ENCODE measurements around the gene MRPS23.
A peak's percentile ranks its signal among the peaks of the same experiment; 100 is the strongest.

Gene MRPS23

DNA sequence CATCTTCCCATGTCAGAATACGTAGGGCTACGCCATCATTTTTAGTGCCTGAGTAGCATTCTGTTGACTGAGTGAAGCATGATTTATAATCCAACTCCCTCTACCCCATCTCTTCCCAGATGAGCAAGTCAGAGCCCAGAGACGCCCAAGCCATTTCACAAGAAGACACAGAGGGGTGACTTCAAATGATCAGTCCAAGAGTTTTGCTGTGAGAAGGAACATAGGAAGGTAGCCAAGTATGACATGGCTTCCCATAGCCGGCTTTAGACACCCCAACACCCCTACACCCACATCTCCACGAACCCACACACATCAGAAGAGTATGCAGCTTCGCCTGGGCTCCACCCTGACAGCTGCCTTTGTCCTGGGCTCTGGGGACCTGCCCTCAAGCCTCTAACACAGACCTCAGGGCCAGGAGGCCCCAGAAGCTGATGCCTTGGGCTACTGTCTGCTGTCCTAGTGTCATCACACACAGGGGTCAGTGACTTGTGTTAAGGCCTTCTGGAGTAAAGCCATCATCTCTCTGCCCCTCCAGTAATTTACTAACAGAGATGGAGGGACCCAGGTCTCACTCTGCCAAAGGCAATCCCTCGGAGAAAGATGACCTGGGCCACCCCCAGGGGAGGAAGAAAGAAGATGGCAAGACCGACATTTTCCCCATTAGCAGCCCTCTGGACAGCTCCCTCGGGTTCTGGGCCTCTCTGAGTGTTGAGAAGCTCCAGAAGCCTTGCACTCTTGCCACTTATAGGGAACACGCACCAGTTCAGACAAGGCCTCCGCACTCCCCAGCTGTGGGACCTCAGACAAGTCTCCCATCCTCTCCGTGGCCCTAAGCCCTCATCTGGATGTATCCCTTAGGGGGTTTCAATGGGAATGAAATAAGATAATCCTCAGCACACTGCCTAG lies 38.7 kb upstream of the MRPS23 start:
- no peak overlapping the region for H3K4me3 ChIP-seq (ENCODE audit: control insufficient read depth, low read depth, low read length)
- TF ChIP-seq, protein P1, sequence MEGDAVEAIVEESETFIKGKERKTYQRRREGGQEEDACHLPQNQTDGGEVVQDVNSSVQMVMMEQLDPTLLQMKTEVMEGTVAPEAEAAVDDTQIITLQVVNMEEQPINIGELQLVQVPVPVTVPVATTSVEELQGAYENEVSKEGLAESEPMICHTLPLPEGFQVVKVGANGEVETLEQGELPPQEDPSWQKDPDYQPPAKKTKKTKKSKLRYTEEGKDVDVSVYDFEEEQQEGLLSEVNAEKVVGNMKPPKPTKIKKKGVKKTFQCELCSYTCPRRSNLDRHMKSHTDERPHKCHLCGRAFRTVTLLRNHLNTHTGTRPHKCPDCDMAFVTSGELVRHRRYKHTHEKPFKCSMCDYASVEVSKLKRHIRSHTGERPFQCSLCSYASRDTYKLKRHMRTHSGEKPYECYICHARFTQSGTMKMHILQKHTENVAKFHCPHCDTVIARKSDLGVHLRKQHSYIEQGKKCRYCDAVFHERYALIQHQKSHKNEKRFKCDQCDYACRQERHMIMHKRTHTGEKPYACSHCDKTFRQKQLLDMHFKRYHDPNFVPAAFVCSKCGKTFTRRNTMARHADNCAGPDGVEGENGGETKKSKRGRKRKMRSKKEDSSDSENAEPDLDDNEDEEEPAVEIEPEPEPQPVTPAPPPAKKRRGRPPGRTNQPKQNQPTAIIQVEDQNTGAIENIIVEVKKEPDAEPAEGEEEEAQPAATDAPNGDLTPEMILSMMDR (conservative IDR thresholded peaks at IDR 0.05; ENCODE audit: control insufficient read depth, insufficient read depth, low read depth, low read length): no peak
- DNase-seq (ENCODE audit: low read depth): no peak

DNA sequence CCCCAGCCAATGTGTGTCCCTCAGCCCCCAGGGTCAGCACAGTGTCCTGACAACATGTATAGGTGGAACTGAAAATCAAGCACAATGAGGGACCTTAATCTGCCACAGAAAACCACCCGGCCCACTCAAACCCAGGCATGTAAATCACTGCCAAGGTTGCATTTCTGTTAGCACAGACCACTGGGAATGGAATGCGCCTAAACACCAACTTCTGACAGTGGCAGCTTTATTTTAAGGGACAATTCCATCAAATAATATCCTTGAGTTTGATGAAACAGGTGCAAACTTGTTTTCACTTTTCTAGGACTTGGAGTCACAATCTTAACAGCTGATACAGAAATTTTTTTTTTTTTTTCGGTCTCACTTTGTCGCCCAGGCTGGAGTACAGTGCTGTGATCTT lies 37.3 kb upstream of the MRPS23 start:
- DNase-seq (ENCODE audit: low read depth): no peak
- TF ChIP-seq, protein P1 (conservative IDR thresholded peaks at IDR 0.05; ENCODE audit: control insufficient read depth, insufficient read depth, low read depth, low read length): no peak
- no peak overlapping the region for H3K4me3 ChIP-seq (ENCODE audit: control insufficient read depth, low read depth, low read length)

DNA sequence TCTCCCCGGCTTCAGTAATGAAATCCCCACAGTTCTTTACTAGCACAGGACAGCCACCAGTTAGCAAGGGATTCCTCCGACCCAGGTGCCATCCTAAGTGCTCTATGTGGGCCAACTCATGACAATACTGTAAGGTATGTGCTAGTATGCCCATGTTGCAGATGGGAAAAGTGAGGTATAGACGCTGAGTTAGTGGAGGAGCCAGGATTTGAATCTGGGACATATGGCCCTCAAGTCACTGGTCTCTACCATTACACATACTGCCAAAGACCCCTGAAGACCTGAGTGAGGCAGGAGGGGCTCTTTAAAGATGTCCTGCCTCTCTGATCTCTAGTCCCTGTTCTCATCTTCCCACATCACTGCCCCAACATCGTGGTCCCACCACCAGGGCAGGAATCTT lies 36.2 kb upstream of the MRPS23 start:
- no peak for DNase-seq (ENCODE audit: low read depth)
- H3K4me3 ChIP-seq (ENCODE audit: control insufficient read depth, low read depth, low read length): no peak overlapping the region
- TF ChIP-seq, protein P1 (conservative IDR thresholded peaks at IDR 0.05; ENCODE audit: control insufficient read depth, insufficient read depth, low read depth, low read length): no peak

- no peak overlapping the region for H3K4me3 ChIP-seq (ENCODE audit: control insufficient read depth, low read depth, low read length)
- TF ChIP-seq, protein P1 (conservative IDR thresholded peaks at IDR 0.05; ENCODE audit: control insufficient read depth, insufficient read depth, low read depth, low read length): no peak
- DNase-seq (ENCODE audit: low read depth): no peak
Measured at GRCh38 chr17:57885148-57885915, 35.5 kb upstream of the MRPS23 start.

DNA sequence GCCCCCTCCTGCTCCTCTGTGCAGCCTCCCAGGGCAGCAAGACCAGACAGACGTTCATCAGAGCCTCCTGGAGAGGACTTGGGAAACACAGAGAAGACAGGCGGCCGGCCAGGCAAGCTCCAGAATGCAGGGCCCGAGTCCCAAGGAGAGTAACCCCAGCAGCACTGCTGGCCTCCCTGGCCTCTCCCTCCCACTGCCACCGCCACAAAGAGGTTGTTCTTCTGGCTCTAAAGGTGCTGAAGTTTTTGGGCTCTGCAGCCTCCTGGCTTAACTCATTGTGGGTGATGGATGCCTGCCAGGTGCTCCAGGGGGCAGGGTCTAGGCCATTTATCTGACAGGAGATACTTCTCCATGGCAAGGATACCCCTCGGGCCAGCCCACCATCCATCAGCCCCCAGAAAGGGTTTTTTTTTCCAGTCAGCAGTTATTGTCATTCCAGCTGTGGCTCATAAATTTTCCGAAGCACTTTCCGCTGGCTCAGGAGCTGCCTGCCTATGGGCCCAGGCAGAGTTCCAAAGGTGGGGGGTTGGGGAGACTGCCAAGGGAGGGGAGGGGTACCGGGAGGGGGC lies 32.0 kb upstream of the MRPS23 start:
- H3K4me3 ChIP-seq (ENCODE audit: control insufficient read depth, low read depth, low read length): no peak overlapping the region

GRCh38 chr17:57881143-57881542 lies 31.3 kb upstream of the MRPS23 start:
- TF ChIP-seq, protein P1 (conservative IDR thresholded peaks at IDR 0.05; ENCODE audit: control insufficient read depth, insufficient read depth, low read depth, low read length): no peak
- peak; percentile 61 for DNase-seq (ENCODE audit: low read depth)
- no peak overlapping the region for H3K4me3 ChIP-seq (ENCODE audit: control insufficient read depth, low read depth, low read length)

More for the DNA sequence above, 32.0 kb upstream of the MRPS23 start:
- TF ChIP-seq, protein P1 (conservative IDR thresholded peaks at IDR 0.05; ENCODE audit: control insufficient read depth, insufficient read depth, low read depth, low read length): no peak
- DNase-seq (ENCODE audit: low read depth): no peak
